Kidney glomerular epithelial cell (primary cell): ENCODE results near the gene PYCR2.
A peak's percentile ranks its signal among the peaks of the same experiment; 100 is the strongest.

Experiments
- DNase-seq: peaks from one replicate; lab custom pipeline; 2025; lab: John Stamatoyannopoulos, UW

PYCR2 gene

DNA sequence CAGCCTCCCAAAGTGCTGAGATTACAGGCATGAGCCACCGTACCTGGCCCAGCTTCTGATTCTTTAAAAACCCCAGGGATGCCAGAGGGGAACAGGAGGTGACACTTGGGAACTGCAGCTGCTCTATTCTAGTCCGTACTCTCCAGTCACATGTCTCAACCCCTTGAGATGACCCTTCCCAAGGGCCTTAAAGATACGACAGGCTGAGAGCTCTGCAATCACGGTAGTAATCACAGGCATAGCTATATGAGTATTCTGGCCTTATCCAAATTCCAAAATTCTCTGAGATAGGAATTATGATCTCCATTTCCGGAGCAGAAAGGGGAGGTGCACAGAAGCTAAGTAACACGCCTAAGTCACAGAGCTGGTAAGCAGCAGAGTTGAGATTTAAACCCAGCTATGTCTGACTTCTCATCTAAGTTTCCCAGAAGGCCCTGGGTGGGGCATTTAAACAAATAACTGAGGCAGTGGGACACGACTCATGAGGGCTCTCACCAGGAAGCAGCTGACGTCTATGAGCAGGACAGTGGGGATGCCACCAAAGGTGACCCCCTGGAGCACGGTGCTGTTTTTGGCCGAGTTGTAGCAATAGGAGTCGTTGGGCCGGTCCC, 47.0 kb downstream of the PYCR2 start:
- DNase-seq = no peak

- DNase-seq = peak; percentile 29
Measured at GRCh38 chr1:225875044-225875815, 48.8 kb downstream of the PYCR2 start.

GRCh38 chr1:225874431-225874830, 49.6 kb downstream of the PYCR2 start:
- DNase-seq = no peak

DNA sequence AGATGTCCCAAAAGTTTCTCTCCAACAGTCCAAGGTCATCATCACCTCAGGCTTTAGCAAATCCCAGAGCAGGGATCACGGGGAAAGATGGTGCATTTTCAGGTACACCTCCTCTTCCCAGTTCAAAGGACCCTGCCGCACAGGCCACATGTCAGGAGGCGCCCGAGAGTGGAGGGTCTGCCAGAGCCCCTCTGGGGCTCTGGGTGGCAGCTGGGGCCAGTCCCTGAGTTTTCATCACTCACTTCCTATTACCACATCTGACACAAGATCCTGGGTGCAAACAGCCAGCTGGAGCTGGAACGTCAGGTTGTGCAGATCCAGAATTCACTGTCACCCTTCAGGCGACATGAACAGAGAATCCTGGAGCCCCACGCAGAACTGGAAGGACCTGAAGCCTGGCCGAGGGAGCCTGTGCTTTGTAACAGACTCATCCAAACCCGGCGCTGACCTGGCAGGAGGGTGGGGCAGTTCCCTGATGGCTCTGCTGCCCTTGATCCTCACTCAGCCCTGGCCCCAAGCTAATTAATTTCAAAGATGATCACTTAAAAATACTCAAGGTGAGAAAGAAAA, 50.7 kb downstream of the PYCR2 start:
- DNase-seq = no peak

DNA sequence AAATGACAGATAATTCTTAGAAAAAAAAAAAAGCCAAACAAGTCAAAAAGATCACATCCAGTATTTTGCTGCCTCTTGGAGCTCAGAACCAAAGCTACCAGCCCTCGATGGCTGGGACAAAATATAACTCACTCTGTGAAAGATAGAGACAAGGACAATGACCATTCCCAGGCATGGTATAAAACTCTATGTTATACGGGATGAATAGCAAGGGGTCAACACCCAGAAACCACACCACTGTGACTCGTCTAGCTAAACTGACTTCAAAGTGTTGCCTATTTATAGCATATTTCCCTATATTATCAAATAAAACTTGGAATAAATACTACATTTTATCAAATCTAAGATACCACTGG, 52.0 kb downstream of the PYCR2 start:
- DNase-seq = no peak

- no peak for DNase-seq
Measured at GRCh38 chr1:225871359-225872074, 52.5 kb downstream of the PYCR2 start.

- DNase-seq = no peak
Measured at GRCh38 chr1:225870911-225871310, 53.1 kb downstream of the PYCR2 start.
